Femur (tissue), 1 donor: ENCODE results near the gene ERC1.
"Not testable (repeated sequence)": the region's sequence is repeated elsewhere in the genome, so short reads cannot be mapped to it uniquely, and the experiment has no call there.

Experiments used
- DNase-seq: peaks from one replicate; pipeline ENCODE4 v3.0.0-alpha.2; 2017

ERC1 gene

GRCh38 chr12:1080520-1081223 is 89.6 kb downstream of the ERC1 start:
- DNase-seq = no peak

- no peak for DNase-seq
These were observed 92.3 kb downstream of the ERC1 start for GRCh38 chr12:1083151-1083888.

GRCh38 chr12:1083889-1084262 is 92.9 kb downstream of the ERC1 start:
- no peak for DNase-seq

GRCh38 chr12:1091350-1091749 is 100.3 kb downstream of the ERC1 start:
- no peak for DNase-seq

- DNase-seq = no peak
These were observed 102.2 kb downstream of the ERC1 start for GRCh38 chr12:1093166-1093751.

- DNase-seq = no peak
These were observed 103.7 kb downstream of the ERC1 start for GRCh38 chr12:1094714-1095113.

GRCh38 chr12:1099158-1099557 is 108.1 kb downstream of the ERC1 start:
- no peak for DNase-seq

GRCh38 chr12:1099618-1100017 is 108.6 kb downstream of the ERC1 start:
- not testable (repeated sequence) for DNase-seq

- no peak for DNase-seq
These were observed 111.1 kb downstream of the ERC1 start for GRCh38 chr12:1102115-1102514.

GRCh38 chr12:1102791-1103450 is 111.9 kb downstream of the ERC1 start:
- no peak for DNase-seq

GRCh38 chr12:1103632-1104031 is 112.6 kb downstream of the ERC1 start:
- DNase-seq = no peak

- no peak for DNase-seq
These were observed 113.2 kb downstream of the ERC1 start for GRCh38 chr12:1104088-1104800.

- no peak for DNase-seq
These were observed 116.6 kb downstream of the ERC1 start for GRCh38 chr12:1107669-1108068.

- no peak for DNase-seq
These were observed 117.3 kb downstream of the ERC1 start for GRCh38 chr12:1108276-1108675.

GRCh38 chr12:1115484-1116231 is 124.6 kb downstream of the ERC1 start:
- DNase-seq = no peak

GRCh38 chr12:1117371-1117770 is 126.3 kb downstream of the ERC1 start:
- no peak for DNase-seq

GRCh38 chr12:1117970-1118563 is 127.0 kb downstream of the ERC1 start:
- DNase-seq = peak; percentile 79

GRCh38 chr12:1122786-1123185 is 131.8 kb downstream of the ERC1 start:
- DNase-seq = no peak

- DNase-seq = no peak
These were observed 135.1 kb downstream of the ERC1 start for GRCh38 chr12:1126091-1126490.

GRCh38 chr12:1127021-1127420 is 136.0 kb downstream of the ERC1 start:
- no peak for DNase-seq

GRCh38 chr12:1130164-1130563 is 139.1 kb downstream of the ERC1 start:
- no peak for DNase-seq

GRCh38 chr12:1130571-1130970 is 139.5 kb downstream of the ERC1 start:
- no peak for DNase-seq
